Esophagus muscularis mucosa (tissue), 3 donors: ENCODE data around the gene SPATA31D1.

Experiments used
- EP300 ChIP-seq: sonication (generic); formaldehyde crosslinking; IDR thresholded peaks from one replicate; pipeline ENCODE4 v1.6.1; 2017; ENCODE audit warnings: antibody characterized with exemption
- POLR2A ChIP-seq: fragments of 450-650 bp; IDR thresholded peaks from one replicate; pipeline ENCODE4 v1.6.1; 2017; ENCODE audit warnings: antibody characterized with exemption, moderate library complexity, mild to moderate bottlenecking, low read depth
- POLR2AphosphoS5 ChIP-seq, 2 donors: sonication (generic); formaldehyde crosslinking; IDR thresholded peaks; one replicate each; pipeline ENCODE4 v1.6.1; 2017; ENCODE audit warnings: antibody characterized with exemption in 2 of 2

GRCh38 chr9:82022121-82022520 lies 33.5 kb downstream of the SPATA31D1 start:
- no peak for TF ChIP-seq POLR2AphosphoS5 (IDR thresholded peaks at IDR 0.05)
- TF ChIP-seq EP300, result no peak
- no peak for TF ChIP-seq POLR2A
